Stimulated activated CD4-positive, alpha-beta T cell treated with anti-CD3 and anti-CD28 coated beads, Interleukin-4, amount 100 ng/mL, for 48 hours (primary cell): ENCODE measurements around the gene MSMB.
"Not testable (repeated sequence)": the region's sequence is repeated elsewhere in the genome, so short reads cannot be mapped to it uniquely, and the experiment has no call there.

Source experiments
- DNase-seq, 2 donors: peaks; one replicate each; pipeline ENCODE4 v3.0.0-alpha.2; 2020; ENCODE audit warnings: low read depth in 2 of 2

The MSMB gene

DNA sequence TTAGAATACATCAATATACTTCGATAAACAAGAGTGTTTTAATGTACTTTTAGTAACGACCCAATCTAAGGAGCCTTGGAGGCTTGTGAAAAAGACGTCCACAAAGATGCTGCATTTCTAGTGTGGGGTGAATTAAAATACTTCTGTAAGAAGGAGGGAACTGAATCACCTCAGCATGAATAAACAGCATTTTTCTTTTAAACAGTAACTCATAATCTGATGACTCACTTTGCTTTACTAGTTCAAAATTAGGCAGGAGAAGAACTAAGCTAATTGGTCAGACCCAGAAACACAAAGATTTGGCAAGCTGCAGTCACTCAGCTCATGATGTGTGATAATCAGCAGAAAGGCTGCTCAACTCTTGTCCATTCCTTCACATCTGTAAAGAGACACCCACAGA lies 39.9 kb downstream of the MSMB start:
- no peak for DNase-seq

DNA sequence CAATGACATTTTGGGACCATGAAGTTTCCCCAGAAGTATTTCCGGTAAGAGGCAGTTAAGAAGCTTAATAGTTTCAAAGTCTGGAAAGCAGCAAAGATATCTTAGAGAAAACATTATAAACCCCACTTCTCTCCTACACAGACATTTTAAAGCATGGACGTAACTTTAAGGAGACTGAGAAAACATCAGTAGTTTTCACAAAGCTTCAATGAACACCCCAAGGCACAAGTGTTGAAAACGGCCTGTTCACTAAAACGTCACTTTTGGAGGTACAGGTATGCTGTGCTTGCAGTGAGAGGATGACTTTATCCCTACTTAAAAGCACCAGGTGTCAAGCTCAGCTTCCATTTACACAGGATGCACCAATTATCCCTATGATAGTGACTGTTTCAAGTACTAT lies 40.7 kb downstream of the MSMB start:
- DNase-seq: no peak

DNA sequence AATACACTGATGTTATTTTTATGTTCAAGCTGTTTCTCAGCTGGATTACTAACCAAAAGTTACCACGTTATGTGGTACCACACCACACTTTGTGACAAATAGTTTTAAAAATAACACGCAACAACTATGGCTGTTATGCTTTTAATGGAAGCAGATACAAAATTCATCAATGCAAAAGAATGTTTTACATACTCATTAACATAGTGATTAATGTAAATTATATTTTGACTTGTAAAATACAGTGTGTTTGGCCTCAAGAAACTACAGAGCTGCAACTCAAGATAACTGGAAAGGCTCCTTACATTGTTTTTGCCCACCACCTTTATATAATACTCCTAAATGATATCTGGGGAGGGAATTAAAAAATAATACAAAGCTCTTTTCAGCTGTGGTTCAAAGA lies 41.1 kb downstream of the MSMB start:
- no peak for DNase-seq

DNA sequence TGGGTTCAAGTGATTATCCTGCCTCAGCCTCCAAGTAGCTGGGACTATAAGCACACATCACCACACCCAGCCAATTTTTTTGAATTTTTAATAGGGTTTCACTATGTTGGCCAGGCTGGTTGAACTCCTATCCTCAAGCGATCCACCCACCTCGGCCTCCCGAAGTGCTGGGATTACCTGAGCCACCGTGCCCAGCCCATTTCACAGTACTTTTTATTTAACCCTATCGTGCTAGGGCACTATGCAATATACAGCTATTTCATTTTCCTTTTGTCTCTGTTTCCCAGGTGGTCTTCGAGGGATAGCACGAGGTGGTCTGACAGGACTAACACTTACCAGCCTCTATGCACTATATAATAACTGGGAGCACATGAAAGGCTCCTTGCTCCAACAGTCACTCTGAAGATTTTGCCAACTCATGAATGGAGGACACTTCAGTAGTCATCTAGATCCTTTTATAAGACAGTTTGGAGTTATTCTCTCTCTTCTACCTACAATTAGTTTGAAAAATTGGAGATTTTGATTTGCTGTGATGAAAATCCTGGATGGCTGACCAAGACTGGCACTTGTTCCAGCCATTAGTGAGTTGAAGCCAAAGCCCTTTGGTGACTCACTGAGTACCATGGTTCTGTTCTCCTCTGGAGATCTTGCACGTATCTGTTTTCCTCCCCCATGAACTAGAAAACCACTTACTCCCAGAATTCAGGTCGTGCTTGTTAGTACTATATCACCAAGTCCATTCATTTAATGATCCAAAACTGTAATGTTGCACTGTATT lies 43.0 kb downstream of the MSMB start:
- DNase-seq: no peak

DNA sequence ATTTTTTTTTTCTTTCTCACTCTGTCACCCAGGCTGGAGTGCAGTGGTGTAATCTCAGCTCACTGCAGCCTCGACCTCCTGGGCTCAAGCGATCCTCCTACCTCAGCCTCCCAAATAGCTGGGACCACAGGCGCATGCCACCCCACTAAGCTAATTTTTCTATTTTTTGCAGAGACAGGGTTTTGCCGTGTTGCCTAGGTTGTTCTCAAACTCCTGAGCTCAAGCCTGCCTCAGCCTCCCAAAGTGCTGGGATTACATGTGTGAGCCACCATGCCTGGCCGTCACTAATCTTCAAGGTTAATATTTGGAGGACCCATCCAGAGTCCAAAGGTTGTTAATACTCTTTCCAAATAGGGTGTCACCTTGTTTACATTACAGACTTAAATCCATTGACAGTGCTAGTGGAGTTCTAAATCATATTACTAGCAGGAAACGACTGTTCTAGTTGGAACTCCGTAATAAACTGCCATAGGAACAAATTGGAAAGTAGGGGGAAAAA lies 43.8 kb downstream of the MSMB start:
- DNase-seq: not testable (repeated sequence)

DNA sequence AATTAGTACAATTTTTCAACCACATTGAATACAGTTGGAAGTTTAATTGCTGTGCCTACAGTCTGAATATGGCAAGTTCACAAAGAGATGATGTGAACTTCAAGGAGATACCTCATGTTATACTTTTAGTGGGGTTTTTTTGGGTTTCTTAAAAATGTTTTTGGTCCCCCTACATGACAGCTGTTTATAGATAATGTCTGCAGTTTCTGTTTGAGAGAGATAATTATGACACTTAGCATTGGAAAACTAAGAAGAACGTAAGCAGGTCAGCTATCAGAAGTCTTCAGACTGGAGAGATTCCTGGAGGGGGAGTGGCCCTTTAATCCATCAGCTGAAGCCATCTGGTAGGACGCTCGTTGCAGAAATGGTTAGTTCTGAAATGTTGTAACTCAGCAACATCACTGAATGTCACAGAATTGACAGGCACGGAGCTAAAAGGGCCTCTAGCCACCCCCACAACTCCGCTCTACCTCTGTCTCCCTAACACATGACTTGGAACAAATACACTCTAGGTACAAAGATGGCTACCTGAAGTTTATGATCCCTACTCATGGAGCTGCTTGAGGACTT lies 44.8 kb downstream of the MSMB start:
- DNase-seq: no peak

DNA sequence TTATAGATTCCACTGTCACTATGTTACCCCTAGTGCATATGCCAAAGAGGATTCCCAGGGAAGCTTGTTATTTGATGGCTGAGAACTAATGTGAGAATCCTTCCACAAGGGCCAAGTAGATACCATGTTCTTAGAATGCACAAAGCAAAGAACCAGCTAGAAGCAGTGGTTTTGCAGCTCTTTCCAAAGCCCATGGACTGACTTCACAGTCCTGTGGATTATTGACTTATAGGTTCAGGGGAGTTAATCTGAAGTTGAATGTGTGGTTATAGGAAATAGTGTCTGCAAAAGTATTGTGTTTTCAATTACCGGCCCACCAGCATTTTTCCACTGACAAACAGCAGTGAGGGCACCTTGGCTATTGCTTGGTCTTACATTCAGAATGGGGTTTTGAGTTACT lies 45.5 kb downstream of the MSMB start:
- no peak for DNase-seq

DNA sequence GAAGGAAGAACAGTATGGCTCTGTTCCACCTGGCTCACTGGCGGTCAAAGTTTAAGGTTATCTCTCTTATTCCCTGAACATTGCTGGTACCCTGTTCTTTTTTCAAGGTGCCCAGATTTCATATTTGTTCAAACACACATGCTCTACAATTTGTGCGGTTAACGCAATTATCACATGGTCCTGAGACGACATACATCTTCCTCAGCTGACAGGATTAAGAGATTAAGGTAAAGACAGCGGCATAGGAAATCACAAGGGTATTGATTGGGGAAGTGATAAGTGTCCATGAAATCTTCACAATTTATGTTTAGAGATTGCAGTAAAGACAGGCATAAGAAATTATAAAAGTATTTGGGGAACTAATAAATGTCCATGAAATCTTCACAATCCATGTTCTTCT lies 46.1 kb downstream of the MSMB start:
- DNase-seq: not testable (repeated sequence)

DNA sequence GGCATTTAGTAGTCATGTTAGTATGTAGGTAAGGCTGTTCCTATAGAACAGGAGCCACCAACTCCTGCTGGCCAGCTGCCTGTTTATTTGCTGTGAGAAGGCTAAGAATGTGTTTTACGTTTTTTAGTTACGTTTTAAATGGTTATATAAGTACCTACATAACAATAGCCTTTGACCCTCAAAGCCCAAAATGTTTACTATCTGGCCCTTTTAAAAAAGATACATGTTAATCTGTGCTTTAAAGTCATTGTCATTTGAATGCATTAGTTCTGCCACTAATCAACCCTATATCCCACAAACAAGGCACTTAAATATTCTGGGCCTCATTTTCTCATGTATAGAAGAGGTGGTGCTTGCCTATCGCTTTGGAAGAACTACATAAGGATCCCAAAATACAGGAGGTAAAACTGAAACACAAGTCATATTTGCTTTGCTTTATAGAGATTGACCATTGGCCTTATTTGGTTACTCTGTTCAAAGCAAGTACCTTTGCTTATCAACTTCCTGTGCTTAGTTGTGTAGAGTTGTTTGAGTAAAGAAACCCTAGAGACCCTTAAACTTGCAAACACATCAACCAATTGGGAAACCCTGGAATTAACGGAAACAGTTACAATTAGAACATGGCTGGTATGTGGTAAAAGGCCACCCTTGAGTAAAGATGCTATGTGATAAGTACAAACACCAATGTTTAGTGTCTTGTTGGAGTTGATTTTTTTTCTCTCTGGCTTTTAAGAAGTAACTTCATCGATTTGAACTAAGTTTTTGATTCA lies 47.9 kb downstream of the MSMB start:
- DNase-seq: no peak

DNA sequence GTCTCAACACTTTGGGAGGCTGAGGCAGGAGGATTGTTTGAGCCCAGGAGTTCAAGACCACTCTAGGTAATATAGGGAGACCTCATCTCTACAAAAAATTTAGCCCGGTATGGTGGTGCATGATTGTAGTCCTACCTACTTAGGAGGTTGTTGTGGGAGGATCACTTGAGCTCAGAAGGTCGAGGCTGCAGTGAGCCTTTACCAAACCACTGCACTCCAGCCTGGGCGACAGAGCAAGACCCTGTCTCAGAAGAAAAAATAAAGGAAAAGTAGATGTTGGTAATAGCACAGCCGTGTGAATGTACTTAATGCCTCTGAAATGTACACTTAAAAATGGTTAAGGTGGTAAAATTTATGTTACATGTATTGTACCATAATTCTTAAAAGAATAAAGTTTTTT lies 48.5 kb downstream of the MSMB start:
- DNase-seq: no peak

DNA sequence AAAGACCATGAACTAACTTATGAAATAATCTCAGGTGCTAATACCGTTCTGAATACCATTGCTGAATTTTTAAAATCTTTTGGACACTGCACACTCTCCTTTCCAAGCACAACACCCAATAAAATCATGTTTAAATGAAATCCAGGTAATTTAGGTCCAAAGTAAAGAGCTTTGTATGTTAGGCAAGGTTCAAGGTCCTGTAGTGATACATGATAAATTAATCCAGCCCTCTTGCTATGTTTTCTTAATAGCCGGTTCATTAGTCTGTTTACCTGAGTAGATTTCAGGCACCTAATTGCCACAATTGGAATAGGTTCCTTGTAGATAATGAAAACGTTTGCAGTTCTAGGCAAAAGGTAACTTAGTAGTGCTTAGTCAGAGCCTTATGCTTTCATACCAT lies 60.5 kb downstream of the MSMB start:
- not testable (repeated sequence) for DNase-seq

DNA sequence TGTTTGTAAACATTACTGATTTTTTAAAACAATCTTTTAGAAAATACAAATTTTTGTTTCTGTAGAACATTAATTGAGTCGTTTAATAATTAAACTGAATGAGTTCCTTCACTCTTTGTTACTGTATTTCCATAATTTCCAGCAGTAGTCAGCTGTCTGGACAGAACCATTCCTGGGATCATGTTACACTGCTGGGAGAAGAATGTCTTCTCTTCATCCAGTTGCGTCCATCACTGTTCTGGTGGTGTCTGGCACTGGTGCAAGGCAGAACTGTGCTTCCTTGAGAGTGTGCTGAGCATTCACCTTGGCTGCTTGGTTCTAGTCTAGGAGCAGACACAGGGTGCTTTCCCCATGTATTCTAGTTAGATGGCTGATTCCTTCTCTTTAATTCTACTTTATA lies 61.6 kb downstream of the MSMB start:
- DNase-seq: not testable (repeated sequence)

DNA sequence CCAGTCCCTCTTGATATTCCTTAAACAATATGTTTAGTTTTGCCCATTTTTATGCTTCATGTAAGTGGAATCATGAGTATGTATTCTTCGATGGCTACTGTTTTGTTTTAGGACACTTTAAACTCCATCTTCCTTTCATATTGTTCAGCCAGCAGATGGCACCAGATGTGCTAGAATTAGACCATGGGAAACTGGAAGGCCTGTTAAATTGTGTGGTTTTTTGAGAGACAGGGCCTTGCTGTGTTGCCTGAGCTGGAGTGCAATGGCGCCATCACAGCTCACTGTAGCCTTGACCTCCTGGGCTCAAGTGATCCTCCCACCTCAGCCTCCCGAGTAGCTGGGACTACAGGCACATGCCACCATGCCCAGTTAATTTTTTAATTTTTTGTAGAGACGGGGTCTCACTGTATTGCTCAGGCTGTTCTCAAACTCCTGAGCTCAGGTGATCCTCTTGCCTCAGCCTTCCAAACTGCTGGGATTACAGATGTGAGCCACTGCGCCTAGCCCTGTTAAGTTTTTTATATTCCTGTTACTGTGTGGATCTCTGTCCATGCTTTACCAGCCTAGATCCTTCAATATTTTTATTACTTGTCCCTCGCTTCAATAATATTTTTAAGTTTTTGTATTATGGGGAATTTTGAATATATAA lies 62.4 kb downstream of the MSMB start:
- not testable (repeated sequence) for DNase-seq
